PFSK-1 (cell line): ENCODE measurements around the gene RPS6KB1.

ENCODE experiments used
- POLR2AphosphoS5 ChIP-seq: IDR thresholded peaks from 2 replicates; pipeline ENCODE4 v1.6.1; 2012; ENCODE audit warnings: low read depth, mild to moderate bottlenecking, control low read depth, low read length, moderate library complexity
- TAF1 ChIP-seq: IDR thresholded peaks from 2 replicates; pipeline ENCODE4 v1.6.1; 2012; ENCODE audit warnings: low read length, control low read depth, borderline replicate concordance; ENCODE audit not compliant: insufficient read depth
- TF ChIP-seq, protein P1 (sequence below), 2 experiments: IDR thresholded peaks; 2 replicates each; pipeline versions ENCODE4 v1.6.1 to v1.8.0; 2011 to 2012; ENCODE audit warnings: low read depth in 2 of 2, low read length in 2 of 2, control low read depth in 1 of 2, inconsistent platforms in 1 of 2, mild to moderate bottlenecking in 1 of 2, moderate library complexity in 1 of 2; ENCODE audit not compliant: insufficient read depth in 1 of 2

DNA sequence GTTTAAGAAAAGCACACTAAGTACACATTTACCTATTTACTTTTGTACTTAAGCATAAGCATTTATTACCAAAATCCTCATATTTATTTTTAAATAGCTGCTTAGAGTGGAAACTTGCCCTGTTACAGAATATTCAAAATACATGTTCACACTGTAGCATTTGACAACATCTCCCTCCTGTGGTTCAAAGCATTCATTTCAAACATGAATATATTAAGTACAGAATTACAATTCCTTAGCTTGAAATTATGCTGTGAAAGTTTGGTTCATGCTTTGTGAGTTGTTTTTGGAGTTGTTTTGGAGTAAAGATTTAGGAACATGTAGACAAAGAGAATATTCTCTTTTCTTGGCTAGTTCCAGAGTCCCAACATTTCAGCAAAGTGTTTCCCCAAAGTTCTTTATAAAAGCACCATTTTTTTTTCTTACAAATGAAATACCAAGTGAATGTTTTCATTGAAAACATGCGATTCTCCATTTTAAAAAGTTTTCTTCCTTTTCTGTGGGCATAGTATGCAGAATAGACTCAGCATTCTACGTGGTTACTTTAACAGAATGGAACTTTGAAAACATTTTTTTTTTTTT lies 33.4 kb upstream of the RPS6KB1 start:
- TF ChIP-seq, protein P1, sequence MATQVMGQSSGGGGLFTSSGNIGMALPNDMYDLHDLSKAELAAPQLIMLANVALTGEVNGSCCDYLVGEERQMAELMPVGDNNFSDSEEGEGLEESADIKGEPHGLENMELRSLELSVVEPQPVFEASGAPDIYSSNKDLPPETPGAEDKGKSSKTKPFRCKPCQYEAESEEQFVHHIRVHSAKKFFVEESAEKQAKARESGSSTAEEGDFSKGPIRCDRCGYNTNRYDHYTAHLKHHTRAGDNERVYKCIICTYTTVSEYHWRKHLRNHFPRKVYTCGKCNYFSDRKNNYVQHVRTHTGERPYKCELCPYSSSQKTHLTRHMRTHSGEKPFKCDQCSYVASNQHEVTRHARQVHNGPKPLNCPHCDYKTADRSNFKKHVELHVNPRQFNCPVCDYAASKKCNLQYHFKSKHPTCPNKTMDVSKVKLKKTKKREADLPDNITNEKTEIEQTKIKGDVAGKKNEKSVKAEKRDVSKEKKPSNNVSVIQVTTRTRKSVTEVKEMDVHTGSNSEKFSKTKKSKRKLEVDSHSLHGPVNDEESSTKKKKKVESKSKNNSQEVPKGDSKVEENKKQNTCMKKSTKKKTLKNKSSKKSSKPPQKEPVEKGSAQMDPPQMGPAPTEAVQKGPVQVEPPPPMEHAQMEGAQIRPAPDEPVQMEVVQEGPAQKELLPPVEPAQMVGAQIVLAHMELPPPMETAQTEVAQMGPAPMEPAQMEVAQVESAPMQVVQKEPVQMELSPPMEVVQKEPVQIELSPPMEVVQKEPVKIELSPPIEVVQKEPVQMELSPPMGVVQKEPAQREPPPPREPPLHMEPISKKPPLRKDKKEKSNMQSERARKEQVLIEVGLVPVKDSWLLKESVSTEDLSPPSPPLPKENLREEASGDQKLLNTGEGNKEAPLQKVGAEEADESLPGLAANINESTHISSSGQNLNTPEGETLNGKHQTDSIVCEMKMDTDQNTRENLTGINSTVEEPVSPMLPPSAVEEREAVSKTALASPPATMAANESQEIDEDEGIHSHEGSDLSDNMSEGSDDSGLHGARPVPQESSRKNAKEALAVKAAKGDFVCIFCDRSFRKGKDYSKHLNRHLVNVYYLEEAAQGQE (IDR thresholded peaks at IDR 0.05; ENCODE audit: insufficient read depth in 1 of 2, low read depth in 2 of 2, low read length in 2 of 2): no peak
- TF ChIP-seq POLR2AphosphoS5 (no peak), TAF1 (no peak)
